A673 (cell line): ENCODE measurements around the gene DDX54.

ENCODE experiments used
- EZH2 ChIP-seq: fragments of 200-600 bp; sonication (generic); IDR thresholded peaks from 2 replicates; pipeline ENCODE4 v1.6.1; 2017; ENCODE audit warnings: borderline replicate concordance, low read depth, mild to moderate bottlenecking, mixed read lengths, antibody characterized with exemption, low read length; ENCODE audit not compliant: poor library complexity, severe bottlenecking
- TF ChIP-seq, protein P1 (sequence below): fragments of 300-800, 200-600 bp; sonication (generic); conservative IDR thresholded peaks from 2 replicates; pipeline ENCODE4 v1.5.1; 2017; ENCODE audit warnings: low read depth, mild to moderate bottlenecking, antibody characterized with exemption, low read length, moderate library complexity, mixed read lengths

DNA sequence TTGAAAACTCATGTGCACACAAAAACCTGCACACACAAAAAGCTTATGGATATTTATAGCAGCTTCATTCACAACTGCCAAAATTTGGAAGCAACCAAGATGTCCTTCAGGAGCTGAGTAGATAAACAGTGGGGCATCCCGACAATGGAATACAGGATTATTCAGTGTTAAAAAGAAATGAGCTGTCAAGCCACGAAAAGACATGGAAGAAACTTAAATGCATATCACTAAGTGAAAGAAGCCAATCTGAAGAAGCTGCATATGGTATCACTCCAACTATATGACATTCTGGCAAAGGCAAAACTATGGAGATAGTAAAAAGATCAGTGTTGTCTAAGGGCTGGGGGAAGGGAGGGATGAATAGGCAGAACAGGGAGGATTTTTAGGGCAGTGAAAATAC lies 30.7 kb upstream of the DDX54 start:
- TF ChIP-seq, protein P1, sequence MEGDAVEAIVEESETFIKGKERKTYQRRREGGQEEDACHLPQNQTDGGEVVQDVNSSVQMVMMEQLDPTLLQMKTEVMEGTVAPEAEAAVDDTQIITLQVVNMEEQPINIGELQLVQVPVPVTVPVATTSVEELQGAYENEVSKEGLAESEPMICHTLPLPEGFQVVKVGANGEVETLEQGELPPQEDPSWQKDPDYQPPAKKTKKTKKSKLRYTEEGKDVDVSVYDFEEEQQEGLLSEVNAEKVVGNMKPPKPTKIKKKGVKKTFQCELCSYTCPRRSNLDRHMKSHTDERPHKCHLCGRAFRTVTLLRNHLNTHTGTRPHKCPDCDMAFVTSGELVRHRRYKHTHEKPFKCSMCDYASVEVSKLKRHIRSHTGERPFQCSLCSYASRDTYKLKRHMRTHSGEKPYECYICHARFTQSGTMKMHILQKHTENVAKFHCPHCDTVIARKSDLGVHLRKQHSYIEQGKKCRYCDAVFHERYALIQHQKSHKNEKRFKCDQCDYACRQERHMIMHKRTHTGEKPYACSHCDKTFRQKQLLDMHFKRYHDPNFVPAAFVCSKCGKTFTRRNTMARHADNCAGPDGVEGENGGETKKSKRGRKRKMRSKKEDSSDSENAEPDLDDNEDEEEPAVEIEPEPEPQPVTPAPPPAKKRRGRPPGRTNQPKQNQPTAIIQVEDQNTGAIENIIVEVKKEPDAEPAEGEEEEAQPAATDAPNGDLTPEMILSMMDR: no peak
- no peak for TF ChIP-seq EZH2
